HG03354 (cell line): ENCODE measurements around the gene SPECC1L.

ENCODE experiments used
- ATAC-seq: cut with Tn5 transposase; IDR thresholded peaks from one replicate; pipeline ENCODE4 v1.9.1; 2021; ENCODE audit warnings: mild to moderate bottlenecking; ENCODE audit not compliant: unreplicated experiment, poor library complexity, severe bottlenecking

The SPECC1L gene

GRCh38 chr22:24421428-24421931, 150.8 kb downstream of the SPECC1L start:
- ATAC-seq: no peak

GRCh38 chr22:24422102-24422665, 151.6 kb downstream of the SPECC1L start:
- no peak for ATAC-seq

- no peak for ATAC-seq
These were observed 152.9 kb downstream of the SPECC1L start for GRCh38 chr22:24423519-24424000.

- no peak for ATAC-seq
These were observed 153.6 kb downstream of the SPECC1L start for GRCh38 chr22:24424001-24424900.

GRCh38 chr22:24424901-24425775, 154.5 kb downstream of the SPECC1L start:
- ATAC-seq: no peak

- ATAC-seq: no peak
These were observed 155.8 kb downstream of the SPECC1L start for GRCh38 chr22:24426436-24426835.

- ATAC-seq: no peak
These were observed 156.3 kb downstream of the SPECC1L start for GRCh38 chr22:24426851-24427499.

GRCh38 chr22:24427500-24428164, 157.0 kb downstream of the SPECC1L start, which contains the start of gene ADORA2A:
TSS of gene ADORA2A (plus strand) at chr22:24427599. CDS start at chr22:24433405, 5,806 bp downstream.
- peak; percentile 65 for ATAC-seq

- no peak for ATAC-seq
These were observed 158.2 kb downstream of the SPECC1L start for GRCh38 chr22:24428751-24429410.

GRCh38 chr22:24429411-24430365, 159.1 kb downstream of the SPECC1L start:
- ATAC-seq: no peak

GRCh38 chr22:24430431-24431308, 160.0 kb downstream of the SPECC1L start:
- no peak for ATAC-seq

- no peak for ATAC-seq
These were observed 160.8 kb downstream of the SPECC1L start for GRCh38 chr22:24431309-24432034.

- no peak for ATAC-seq
These were observed 161.6 kb downstream of the SPECC1L start for GRCh38 chr22:24432059-24432853.

- ATAC-seq: no peak
These were observed 162.6 kb downstream of the SPECC1L start for GRCh38 chr22:24433001-24433827.
